ENCODE results near the gene CLDN9. TPM values are rescaled to one million over a fixed set of nuclear protein-coding genes. Genes with fewer than 3 reads are reported as not detected.

Gene CLDN9
- total RNA-seq, 2 donors from 2014 or later, result 0.14 TPM; not detected in 1

- Mint-ChIP-seq H3K9me3 (no peaks in the 10 kb centered on the region), H3K4me3 (peak overlapping the region in 1 of 2 donors; percentile 57), H3K4me1 (ENCODE audit: low read depth) (peaks cover 21% of the 10 kb centered on the region), H3K27me3 (ENCODE audit: low read depth) (peaks cover 8% of the 10 kb centered on the region), H3K27ac (no peak overlapping the region), H3K36me3 (ENCODE audit: insufficient read depth in 2 of 2) (no peaks in the 10 kb centered on the region)
- DNase-seq (no peak), ATAC-seq (replicated peaks in 1 of 2) (no peak)
Observed at GRCh38 chr16:3008690-3009037, 4.1 kb upstream of the CLDN9 start.

DNA sequence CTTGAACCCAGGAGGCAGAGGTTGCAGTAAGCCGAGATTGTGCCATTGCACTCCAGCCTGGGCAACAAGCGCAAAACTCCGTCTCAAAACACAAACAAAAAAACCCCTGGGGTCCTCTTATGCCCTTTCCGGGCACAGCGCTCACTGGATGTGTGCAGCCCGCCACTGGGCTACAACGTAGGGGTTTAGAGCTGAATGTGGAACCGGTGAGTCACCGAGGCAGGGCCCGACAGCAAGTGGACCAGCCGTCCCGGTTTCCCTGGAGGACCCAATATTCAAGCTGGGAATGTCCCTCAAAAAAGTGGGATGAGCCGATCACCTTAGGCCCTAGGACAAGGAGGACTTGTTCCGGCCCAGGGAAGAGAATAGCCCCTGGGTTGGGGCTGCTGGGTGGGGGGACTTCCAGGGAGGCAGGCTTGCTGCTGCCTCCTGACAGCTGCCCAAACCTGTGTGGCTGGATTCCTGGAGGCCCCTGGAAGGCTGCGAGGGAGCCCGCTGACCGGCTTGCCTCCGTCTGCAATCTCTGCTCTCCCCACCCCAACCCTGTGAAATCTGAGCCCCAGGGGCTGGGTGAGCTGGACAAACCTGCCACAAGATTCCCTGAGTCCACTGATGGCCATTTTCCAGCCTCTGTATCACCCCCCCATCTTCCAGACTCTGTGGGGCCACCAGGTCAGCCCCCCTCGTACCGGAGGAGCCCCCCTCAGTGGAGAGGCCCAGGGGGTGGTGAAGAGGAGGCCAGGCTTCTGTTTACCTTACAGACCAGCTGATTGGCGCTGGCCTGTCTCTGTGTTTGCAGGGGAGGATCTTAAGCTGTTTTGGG lies 2.9 kb upstream of the CLDN9 start:
- ATAC-seq (replicated peaks in 1 of 2) (no peak), DNase-seq (no peak)
- H3K4me1 Mint-ChIP-seq (ENCODE audit: low read depth), result peaks cover 21% of the 10 kb centered on the region
- no peak overlapping the region for H3K27ac Mint-ChIP-seq
- no peaks in the 10 kb centered on the region for H3K36me3 Mint-ChIP-seq (ENCODE audit: insufficient read depth in 2 of 2)
- no peaks in the 10 kb centered on the region for H3K9me3 Mint-ChIP-seq
- no peak overlapping the region for H3K4me3 Mint-ChIP-seq
- peaks cover 8% of the 10 kb centered on the region for H3K27me3 Mint-ChIP-seq (ENCODE audit: low read depth)

DNA sequence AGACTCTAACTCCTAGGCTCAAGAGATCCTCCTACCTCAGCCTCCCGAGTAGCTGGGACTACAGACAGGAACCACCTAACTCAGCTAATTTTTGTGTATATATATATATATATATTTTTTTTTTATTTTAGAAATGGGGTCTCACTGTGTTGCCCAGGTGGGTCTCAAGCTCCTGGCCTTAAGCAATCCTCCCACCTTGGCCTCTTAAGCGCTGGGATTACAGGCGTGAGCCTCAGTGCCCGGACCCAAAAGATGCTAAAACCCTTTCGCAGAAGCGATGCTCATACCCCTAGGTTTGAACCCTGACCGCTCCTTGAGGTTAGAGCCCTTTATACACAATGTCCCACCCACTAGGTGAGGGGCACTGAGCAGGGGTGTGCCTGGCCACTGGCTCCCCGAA lies 2.2 kb upstream of the CLDN9 start:
- H3K27ac Mint-ChIP-seq, result no peak overlapping the region
- H3K4me3 Mint-ChIP-seq, result no peak overlapping the region

DNA sequence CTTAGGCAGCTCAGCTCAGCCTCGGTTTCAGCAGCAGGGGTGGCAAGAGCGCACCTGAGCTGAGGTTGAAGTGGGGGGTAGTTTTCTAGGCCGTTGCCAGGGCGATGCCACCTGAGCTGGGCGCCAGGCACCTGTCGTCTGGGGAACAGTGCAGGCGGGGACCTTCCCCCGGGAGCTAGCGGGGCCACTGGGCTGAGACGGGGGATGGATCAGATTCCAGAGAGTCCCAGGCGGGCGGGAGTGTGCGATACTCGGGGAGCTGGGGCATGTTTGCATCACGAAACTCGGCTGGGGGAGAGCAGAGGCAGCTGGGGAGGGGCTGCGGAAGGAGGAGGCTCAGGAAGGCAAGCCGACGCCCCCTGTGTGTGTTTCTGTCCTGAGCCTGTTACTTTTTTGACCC lies 477 bp upstream of the CLDN9 start:
- H3K4me1 Mint-ChIP-seq (ENCODE audit: low read depth), result peaks cover 16% of the 10 kb centered on the region
- peaks cover under 1% of the 10 kb centered on the region for H3K27me3 Mint-ChIP-seq (ENCODE audit: low read depth)
- DNase-seq (no peak), ATAC-seq (replicated peaks in 1 of 2) (no peak)
- H3K9me3 Mint-ChIP-seq, result no peaks in the 10 kb centered on the region
- H3K4me3 Mint-ChIP-seq, result no peak overlapping the region
- no peak overlapping the region for H3K27ac Mint-ChIP-seq
- H3K36me3 Mint-ChIP-seq (ENCODE audit: insufficient read depth in 2 of 2), result no peaks in the 10 kb centered on the region

More for the DNA sequence above, 2.2 kb upstream of the CLDN9 start:
- no peak for ATAC-seq (replicated peaks in 1 of 2)
- Mint-ChIP-seq H3K27me3 (ENCODE audit: low read depth) (peaks cover 8% of the 10 kb centered on the region), H3K36me3 (ENCODE audit: insufficient read depth in 2 of 2) (no peaks in the 10 kb centered on the region), H3K4me1 (ENCODE audit: low read depth) (peaks cover 21% of the 10 kb centered on the region), H3K9me3 (no peaks in the 10 kb centered on the region)
- no peak for DNase-seq

GRCh38 chr16:3013491-3013951 lies 798 bp downstream of the CLDN9 start:
- no peaks in the 10 kb centered on the region for H3K9me3 Mint-ChIP-seq
- peaks cover 10% of the 10 kb centered on the region for H3K4me1 Mint-ChIP-seq (ENCODE audit: low read depth)
- H3K4me3 Mint-ChIP-seq, result no peak overlapping the region
- no peaks in the 10 kb centered on the region for H3K36me3 Mint-ChIP-seq (ENCODE audit: insufficient read depth in 2 of 2)
- no peak overlapping the region for H3K27ac Mint-ChIP-seq
- DNase-seq (no peak), ATAC-seq (replicated peaks in 1 of 2) (no peak)
- peaks cover 1% of the 10 kb centered on the region for H3K27me3 Mint-ChIP-seq (ENCODE audit: low read depth)

GRCh38 chr16:3013998-3014690 lies 1.4 kb downstream of the CLDN9 start:
- Mint-ChIP-seq H3K9me3 (no peaks in the 10 kb centered on the region), H3K36me3 (ENCODE audit: insufficient read depth in 2 of 2) (no peaks in the 10 kb centered on the region), H3K27me3 (ENCODE audit: low read depth) (peaks cover 7% of the 10 kb centered on the region), H3K27ac (no peak overlapping the region), H3K4me3 (no peak overlapping the region), H3K4me1 (ENCODE audit: low read depth) (peaks cover 13% of the 10 kb centered on the region)
- DNase-seq, result no peak
- ATAC-seq (replicated peaks in 1 of 2), result no peak

GRCh38 chr16:3014971-3015370 lies 2.2 kb downstream of the CLDN9 start:
- no peak overlapping the region for H3K4me3 Mint-ChIP-seq
- ATAC-seq (replicated peaks in 1 of 2) (no peak), DNase-seq (no peak)
- H3K27ac Mint-ChIP-seq, result no peak overlapping the region
- H3K27me3 Mint-ChIP-seq (ENCODE audit: low read depth), result peaks cover 15% of the 10 kb centered on the region
- no peaks in the 10 kb centered on the region for H3K9me3 Mint-ChIP-seq
- peaks cover 21% of the 10 kb centered on the region for H3K4me1 Mint-ChIP-seq (ENCODE audit: low read depth)
- H3K36me3 Mint-ChIP-seq (ENCODE audit: insufficient read depth in 2 of 2), result no peaks in the 10 kb centered on the region

GRCh38 chr16:3015865-3016521 lies 3.3 kb downstream of the CLDN9 start:
- Mint-ChIP-seq H3K4me1 (ENCODE audit: low read depth) (peaks cover 29% of the 10 kb centered on the region), H3K27ac (no peak overlapping the region), H3K9me3 (no peaks in the 10 kb centered on the region), H3K27me3 (ENCODE audit: low read depth) (peaks cover 17% of the 10 kb centered on the region), H3K36me3 (ENCODE audit: insufficient read depth in 2 of 2) (no peaks in the 10 kb centered on the region), H3K4me3 (no peak overlapping the region)
- ATAC-seq (replicated peaks in 1 of 2) (no peak), DNase-seq (no peak)

DNA sequence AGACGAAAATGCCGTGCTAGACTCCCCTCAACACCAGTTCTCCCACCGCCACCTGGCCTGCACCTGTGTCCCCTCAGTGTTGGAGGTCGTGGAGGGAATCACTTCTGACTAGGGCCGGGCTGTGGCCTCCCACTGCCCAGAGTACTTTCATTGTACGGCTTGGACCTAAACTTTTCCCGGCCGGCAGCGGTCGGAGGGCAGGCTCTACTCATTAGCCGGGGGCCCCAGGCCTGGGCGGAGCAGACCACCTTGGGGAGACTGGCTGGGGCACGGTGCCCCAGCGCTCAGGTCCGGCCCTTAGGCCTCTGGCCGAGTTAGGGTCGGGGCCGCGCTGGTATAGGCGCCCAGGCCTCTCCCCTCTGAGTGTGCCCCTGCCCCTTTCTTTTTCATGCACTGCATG lies 4.6 kb downstream of the CLDN9 start:
- Mint-ChIP-seq H3K27ac (no peak overlapping the region), H3K27me3 (ENCODE audit: low read depth) (peaks cover 17% of the 10 kb centered on the region), H3K9me3 (no peaks in the 10 kb centered on the region), H3K4me3 (no peak overlapping the region), H3K4me1 (ENCODE audit: low read depth) (peaks cover 43% of the 10 kb centered on the region), H3K36me3 (ENCODE audit: insufficient read depth in 2 of 2) (no peaks in the 10 kb centered on the region)
- no peak for ATAC-seq (replicated peaks in 1 of 2)
- no peak for DNase-seq

- no peaks in the 10 kb centered on the region for H3K36me3 Mint-ChIP-seq (ENCODE audit: insufficient read depth in 2 of 2)
- H3K9me3 Mint-ChIP-seq, result no peaks in the 10 kb centered on the region
- ATAC-seq (replicated peaks in 1 of 2) (no peak), DNase-seq (peak; percentile 63 to 70)
- H3K4me1 Mint-ChIP-seq (ENCODE audit: low read depth), result peaks cover 49% of the 10 kb centered on the region
- no peak within 1 kb of the TSS for H3K27ac Mint-ChIP-seq
- peak within 1 kb of the TSS; percentile 21 to 58 for H3K4me3 Mint-ChIP-seq
- H3K27me3 Mint-ChIP-seq (ENCODE audit: low read depth), result peaks cover 17% of the 10 kb centered on the region
Observed at GRCh38 chr16:3017794-3018506, 5.2 kb downstream of the CLDN9 start, which contains the start of gene CLDN6. Gene CLDN6, minus strand, starts transcription at chr16:3018183. Its CDS starts 2,162 bp downstream, at chr16:3016021.

DNA sequence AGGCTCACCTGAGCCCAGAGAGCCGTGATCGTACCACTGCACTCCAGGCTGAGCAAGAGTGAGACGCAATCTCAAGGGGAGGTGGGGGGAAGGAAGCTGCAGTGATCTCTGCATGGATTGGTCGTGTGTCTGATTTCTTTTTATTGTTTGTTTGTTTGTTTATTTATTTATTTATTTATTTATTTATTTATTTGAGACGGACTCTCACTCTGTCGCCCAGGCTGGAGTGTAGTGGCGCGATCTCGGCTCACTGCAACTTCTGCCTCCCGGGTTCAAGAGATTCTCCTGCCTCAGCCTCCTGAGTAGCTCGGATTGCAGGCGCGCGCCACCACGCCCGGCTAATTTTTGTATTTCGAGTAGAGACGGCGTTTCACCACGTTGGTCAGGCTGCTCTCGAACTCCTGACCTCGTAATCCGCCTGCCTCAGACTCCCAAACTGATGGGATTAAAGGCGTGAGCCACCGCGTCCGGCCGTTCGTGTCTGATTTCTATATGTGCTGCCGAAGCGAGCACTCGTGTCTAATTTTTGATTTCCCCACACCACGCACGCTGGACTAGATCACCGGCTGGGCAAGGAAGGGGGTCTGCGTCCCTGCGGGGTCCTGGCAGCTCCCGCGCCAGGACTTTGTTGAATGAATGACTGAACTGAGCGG lies 7.0 kb downstream of the CLDN9 start:
- Mint-ChIP-seq H3K9me3 (no peaks in the 10 kb centered on the region), H3K4me3 (peak overlapping the region; percentile 83 to 85), H3K27ac (peak overlapping the region; percentile 40), H3K36me3 (ENCODE audit: insufficient read depth in 2 of 2) (no peaks in the 10 kb centered on the region), H3K27me3 (ENCODE audit: low read depth) (peaks cover 17% of the 10 kb centered on the region), H3K4me1 (ENCODE audit: low read depth) (peaks cover 62% of the 10 kb centered on the region)
- no peak for ATAC-seq (replicated peaks in 1 of 2)
- DNase-seq, result no peak

DNA sequence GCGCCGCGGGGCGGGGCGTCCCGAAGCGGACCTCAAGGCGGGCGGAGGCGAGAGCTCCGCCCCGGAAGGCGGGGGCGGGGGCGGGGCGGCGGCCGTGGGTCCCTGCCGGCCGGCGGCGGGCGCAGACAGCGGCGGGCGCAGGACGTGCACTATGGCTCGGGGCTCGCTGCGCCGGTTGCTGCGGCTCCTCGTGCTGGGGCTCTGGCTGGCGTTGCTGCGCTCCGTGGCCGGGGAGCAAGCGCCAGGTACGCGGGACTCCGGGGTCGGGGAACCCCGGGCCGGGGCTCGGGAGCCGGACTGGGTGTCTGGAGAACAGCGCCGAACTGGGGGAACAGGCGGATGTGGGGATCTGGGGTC lies 7.5 kb downstream of the CLDN9 start, which contains the start of gene TNFRSF12A:
Gene TNFRSF12A, plus strand, starts transcription at position 122 of the 357 bp plus-strand sequence. Its CDS starts 30 bp downstream, at position 152.
- peak within 1 kb of the TSS; percentile 40 for H3K27ac Mint-ChIP-seq
- ATAC-seq (replicated peaks in 1 of 2) (peak; percentile 33 to 36), DNase-seq (peak; percentile 77 to 84)
- no peaks in the 10 kb centered on the region for H3K9me3 Mint-ChIP-seq
- H3K4me1 Mint-ChIP-seq (ENCODE audit: low read depth), result peaks cover 65% of the 10 kb centered on the region
- H3K4me3 Mint-ChIP-seq, result peak within 1 kb of the TSS; percentile 83 to 85
- H3K36me3 Mint-ChIP-seq (ENCODE audit: insufficient read depth in 2 of 2), result no peaks in the 10 kb centered on the region
- peaks cover 17% of the 10 kb centered on the region for H3K27me3 Mint-ChIP-seq (ENCODE audit: low read depth)
